Activated CD4-positive, alpha-beta T cell treated with anti-CD3 and anti-CD28 coated beads for 4 hours (primary cell): Measurements from ENCODE around the gene SLC22A2.
"Not testable (repeated sequence)": the region's sequence is repeated elsewhere in the genome, so short reads cannot be mapped to it uniquely, and the experiment has no call there.

Source experiments
- DNase-seq, 2 donors: peaks; one replicate each; pipeline ENCODE4 v3.0.0-alpha.2; 2020

Gene SLC22A2

DNA sequence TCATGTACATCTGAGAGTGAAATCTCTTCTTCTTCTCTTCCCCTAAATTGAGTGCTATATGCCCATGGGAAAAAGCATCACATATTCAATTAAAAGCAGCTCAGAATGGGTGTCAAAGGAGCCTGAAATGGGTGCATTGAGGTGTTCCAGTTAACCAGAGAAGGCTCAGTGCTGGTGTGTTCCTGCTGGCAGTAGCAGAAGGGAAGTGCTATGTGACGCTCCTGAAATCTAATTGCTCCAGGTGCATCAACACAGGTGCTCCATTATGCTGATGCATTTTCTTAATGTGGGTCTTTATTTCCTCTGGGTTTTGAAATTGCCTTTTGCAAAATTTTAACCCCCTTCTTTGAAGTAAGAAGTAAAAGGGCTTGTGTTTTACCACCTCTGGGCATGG is 17.9 kb downstream of the SLC22A2 start:
- DNase-seq, result no peak

GRCh38 chr6:160239929-160240690 is 18.5 kb downstream of the SLC22A2 start:
- no peak for DNase-seq

GRCh38 chr6:160238761-160239751 is 19.6 kb downstream of the SLC22A2 start:
- no peak for DNase-seq

GRCh38 chr6:160238278-160238711 is 20.3 kb downstream of the SLC22A2 start:
- DNase-seq, result no peak

DNA sequence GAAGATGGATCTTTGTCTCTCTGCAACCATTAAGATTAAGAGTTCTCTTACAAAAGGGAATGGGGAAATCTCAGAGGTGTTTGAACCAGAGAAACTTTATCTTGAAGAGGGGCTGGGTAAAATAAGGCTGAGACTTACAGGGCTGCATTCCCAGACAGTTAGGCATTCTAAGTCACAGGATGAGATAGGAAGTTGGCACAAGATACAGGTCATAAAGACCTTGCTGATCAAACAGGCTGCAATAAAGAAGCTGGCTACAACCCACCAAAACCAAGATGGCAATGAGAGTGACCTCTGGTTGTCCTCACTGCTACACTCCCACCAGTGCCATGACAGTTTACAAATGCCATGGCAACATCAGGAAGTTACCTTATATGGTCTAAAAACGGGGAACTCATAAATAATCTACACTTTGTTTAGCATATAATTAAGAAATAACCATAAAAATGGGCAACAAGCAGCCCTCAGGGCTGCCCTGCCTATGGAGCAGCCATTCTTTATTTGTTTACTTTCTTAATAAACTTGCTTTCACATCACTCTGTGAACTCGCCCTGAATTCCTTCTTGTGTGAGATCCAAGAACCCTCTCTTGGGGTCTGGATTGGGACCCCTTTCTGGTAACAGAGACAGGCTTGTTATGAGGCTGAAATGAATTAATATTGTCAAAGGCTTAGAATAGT is 20.9 kb downstream of the SLC22A2 start:
- DNase-seq, result not testable (repeated sequence)

GRCh38 chr6:160236235-160236872 is 22.3 kb downstream of the SLC22A2 start:
- not testable (repeated sequence) for DNase-seq

DNA sequence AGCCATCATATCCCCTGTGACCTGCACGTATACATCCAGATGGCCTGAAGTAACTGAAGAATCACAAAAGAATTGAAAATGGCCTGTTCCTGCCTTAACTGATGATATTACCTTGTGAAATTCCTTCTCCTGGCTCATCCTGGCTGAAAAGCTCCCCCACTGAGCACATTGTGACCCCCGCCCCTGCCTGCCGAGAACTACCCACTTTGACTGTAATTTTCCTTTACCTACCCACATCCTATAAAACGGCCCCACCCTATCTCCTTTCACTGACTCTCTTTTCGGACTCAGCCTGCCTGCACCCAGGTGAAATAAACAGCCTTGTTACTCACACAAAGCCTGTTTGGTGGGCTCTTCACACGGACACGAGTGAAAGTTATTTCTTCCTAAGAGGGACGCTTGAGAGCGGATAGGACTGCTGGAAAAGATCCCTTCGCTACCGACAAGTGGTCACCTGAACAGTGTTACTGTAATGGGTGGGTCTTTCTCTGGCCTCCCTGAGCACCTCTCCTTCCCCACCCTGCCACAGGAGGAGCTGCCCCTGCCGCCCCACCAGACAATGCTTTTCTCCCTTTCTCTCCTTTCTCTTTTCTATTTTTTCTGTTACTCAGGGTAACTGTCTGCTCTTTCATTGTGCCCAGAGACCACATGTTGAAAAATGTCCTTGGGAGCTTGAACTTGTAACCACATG is 24.5 kb downstream of the SLC22A2 start:
- DNase-seq, result not testable (repeated sequence)

GRCh38 chr6:160227769-160228161 is 30.9 kb downstream of the SLC22A2 start:
- no peak for DNase-seq

GRCh38 chr6:160227038-160227768 is 31.4 kb downstream of the SLC22A2 start:
- no peak for DNase-seq

DNA sequence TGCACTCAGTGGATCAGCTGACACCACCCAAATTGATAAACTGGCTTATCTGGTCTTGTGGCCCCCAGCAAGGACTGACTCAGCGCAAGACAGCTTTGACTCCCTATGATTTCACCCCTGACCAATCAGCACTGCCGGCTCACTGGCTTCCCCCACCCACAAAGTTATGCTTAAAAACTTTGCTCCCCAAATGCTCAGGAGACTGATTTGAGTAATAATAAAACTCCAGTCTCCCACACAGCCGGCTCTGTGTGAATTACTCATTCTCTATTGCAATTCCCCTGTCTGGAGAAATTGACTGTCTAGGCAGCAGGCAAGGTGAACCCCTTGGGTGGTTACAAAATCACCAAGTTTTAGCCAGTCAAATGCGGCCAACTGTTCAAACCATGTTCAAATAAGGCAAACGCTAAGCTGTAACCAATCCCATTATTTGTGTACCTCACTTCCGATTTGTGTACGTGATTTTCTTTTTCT is 32.5 kb downstream of the SLC22A2 start:
- no peak for DNase-seq

DNA sequence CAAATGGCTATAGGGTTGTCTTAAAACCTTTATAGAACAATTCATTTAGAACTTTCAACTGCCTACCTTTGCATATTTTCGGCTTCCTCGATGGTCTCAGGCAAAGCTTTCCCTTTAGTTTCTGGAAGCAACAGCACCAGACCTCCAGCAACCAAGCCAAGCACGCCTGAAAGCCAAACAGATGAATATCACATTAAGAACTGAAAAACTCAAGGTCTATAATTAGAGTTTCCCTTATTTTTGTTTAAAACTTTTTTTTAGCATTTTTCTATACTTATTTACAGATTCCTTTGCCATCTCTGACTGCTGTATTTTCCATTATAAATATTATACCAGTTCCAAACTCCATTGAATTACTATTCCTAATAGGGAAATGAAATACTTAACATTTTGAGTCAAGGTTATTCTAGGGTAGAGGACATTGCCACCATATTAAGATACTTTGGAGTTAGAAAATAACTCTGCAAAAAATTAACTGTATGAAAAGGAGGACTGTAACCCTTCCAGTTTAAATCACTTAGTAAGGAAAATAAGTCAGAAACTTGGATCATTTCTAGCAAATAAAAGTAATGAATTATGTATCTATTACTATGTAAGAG is 33.9 kb downstream of the SLC22A2 start:
- no peak for DNase-seq

GRCh38 chr6:160222491-160222890 is 36.1 kb downstream of the SLC22A2 start:
- DNase-seq, result no peak

GRCh38 chr6:160221918-160222317 is 36.7 kb downstream of the SLC22A2 start:
- DNase-seq, result no peak

GRCh38 chr6:160221423-160221822 is 37.2 kb downstream of the SLC22A2 start:
- DNase-seq, result no peak

DNA sequence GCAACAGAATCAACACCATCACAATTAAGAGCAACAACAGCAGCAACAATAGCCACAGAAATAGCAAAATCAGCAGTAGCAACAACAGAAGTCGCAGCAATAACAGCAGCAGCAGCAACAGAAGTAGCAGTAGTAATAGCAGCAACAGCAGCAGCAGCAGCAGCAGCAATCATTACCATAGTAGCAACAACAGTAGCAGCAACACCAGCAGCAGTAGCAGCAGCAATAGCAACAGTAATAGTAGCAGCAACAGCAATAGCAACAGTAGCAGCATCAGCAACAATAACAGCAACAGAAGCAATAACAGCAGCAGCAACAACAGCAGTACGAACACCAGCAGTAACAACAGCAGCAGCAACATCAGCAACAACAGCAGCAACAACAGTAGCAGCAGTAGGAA is 39.8 kb downstream of the SLC22A2 start:
- DNase-seq, result no peak

- no peak for DNase-seq
These were observed 40.8 kb downstream of the SLC22A2 start for GRCh38 chr6:160217863-160218262.

DNA sequence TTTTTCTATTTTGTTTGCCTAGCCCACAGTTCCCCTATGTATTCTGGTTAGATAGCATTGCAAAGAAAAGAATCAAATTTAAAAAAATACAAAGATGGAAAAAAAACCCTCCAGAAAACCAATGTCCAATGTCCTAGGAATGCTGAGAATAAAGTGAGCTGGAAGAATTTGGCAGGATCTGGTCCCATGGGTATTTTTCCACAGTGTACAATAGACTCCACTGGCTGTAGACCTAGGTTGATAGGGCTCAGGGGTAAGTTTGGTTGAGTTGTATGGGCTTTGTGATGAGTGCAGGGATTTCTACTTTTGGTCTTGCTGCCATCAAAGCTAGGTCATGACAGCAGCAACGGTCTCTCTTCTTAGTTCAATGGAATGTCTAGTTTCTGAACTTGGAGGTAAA is 41.5 kb downstream of the SLC22A2 start:
- no peak for DNase-seq

GRCh38 chr6:160215232-160215631 is 43.4 kb downstream of the SLC22A2 start:
- DNase-seq, result no peak

- DNase-seq, result no peak
These were observed 51.0 kb downstream of the SLC22A2 start for GRCh38 chr6:160207618-160208017.

- no peak for DNase-seq
These were observed 53.9 kb downstream of the SLC22A2 start for GRCh38 chr6:160204710-160205109.

- DNase-seq, result no peak
These were observed 54.7 kb downstream of the SLC22A2 start for GRCh38 chr6:160203953-160204352.
